Gastrocnemius medialis (tissue), 4 donors: ENCODE data around the gene USP24.

Experiments
- POLR2A ChIP-seq, 2 donors: fragments of 450-650 bp; IDR thresholded peaks; one replicate each; pipeline ENCODE4 v1.6.1; 2017; ENCODE audit warnings: antibody characterized with exemption in 2 of 2, mild to moderate bottlenecking in 2 of 2, moderate library complexity in 2 of 2
- TF ChIP-seq, protein P1 (sequence below), 5 experiments: fragments of 450-650 bp in 3 of 5; fragments of 200-600 bp in 2 of 5; sonication (generic) in 2 of 5; IDR thresholded peaks in 4 of 5; conservative IDR thresholded peaks in 1 of 5; 1 replicate in 4 of 5; 2 replicates in 1 of 5; pipeline ENCODE4 v1.5.1; 2016 to 2019; ENCODE audit warnings: antibody characterized with exemption in 5 of 5, mild to moderate bottlenecking in 3 of 5, moderate library complexity in 3 of 5

DNA sequence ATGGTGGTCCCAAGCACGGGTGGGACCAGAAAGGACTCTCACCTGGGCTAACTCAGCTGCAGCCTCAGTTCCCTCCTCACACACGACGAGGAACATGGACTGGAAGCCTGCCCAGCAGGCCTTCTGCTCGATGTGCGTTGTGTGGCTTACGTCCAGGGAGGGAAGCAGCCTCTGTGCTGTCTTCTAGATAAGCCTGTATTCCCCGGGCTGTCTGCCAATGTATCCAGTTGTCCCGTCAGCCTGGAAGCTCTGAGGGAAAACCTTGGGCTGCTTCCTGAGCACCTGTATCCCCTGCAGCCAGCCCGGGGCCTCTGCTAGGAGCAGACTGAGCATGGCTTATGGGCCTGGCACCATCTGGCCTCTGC, 165.3 kb downstream of the USP24 start:
- TF ChIP-seq, protein P1, sequence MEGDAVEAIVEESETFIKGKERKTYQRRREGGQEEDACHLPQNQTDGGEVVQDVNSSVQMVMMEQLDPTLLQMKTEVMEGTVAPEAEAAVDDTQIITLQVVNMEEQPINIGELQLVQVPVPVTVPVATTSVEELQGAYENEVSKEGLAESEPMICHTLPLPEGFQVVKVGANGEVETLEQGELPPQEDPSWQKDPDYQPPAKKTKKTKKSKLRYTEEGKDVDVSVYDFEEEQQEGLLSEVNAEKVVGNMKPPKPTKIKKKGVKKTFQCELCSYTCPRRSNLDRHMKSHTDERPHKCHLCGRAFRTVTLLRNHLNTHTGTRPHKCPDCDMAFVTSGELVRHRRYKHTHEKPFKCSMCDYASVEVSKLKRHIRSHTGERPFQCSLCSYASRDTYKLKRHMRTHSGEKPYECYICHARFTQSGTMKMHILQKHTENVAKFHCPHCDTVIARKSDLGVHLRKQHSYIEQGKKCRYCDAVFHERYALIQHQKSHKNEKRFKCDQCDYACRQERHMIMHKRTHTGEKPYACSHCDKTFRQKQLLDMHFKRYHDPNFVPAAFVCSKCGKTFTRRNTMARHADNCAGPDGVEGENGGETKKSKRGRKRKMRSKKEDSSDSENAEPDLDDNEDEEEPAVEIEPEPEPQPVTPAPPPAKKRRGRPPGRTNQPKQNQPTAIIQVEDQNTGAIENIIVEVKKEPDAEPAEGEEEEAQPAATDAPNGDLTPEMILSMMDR (IDR thresholded peaks at IDR 0.05 in 4 of 5, conservative IDR thresholded peaks at IDR 0.05 in 1 of 5) = no peak
- TF ChIP-seq POLR2A (IDR thresholded peaks at IDR 0.05) = no peak
